Peyer's patch (tissue), 4 donors: ENCODE results near the gene TSN. TPM values are rescaled to one million over a fixed set of nuclear protein-coding genes. Genes with fewer than 3 reads are reported as not detected.
"Not testable (repeated sequence)": the region's sequence is repeated elsewhere in the genome, so short reads cannot be mapped to it uniquely, and the experiment has no call there.

Experiments
- DNase-seq, 3 donors: peaks; one replicate each; pipeline ENCODE4 v3.0.0-alpha.2; 2017 to 2019
- H3K27ac ChIP-seq, 4 donors: fragments of 200-600 bp; sonication (generic); one replicate each; pipeline ENCODE4 v1.5.1; 2016 to 2019
- H3K27me3 ChIP-seq, 2 donors: fragments of 200-600 bp; sonication (generic); one replicate each; pipeline ENCODE4 v1.5.1; 2019
- H3K36me3 ChIP-seq, 3 donors: fragments of 200-600 bp; sonication (generic); one replicate each; pipeline ENCODE4 v1.5.1; 2016 to 2019
- H3K4me1 ChIP-seq, 4 donors: fragments of 200-600 bp; sonication (generic); one replicate each; pipeline ENCODE4 v1.5.1; 2016 to 2019
- H3K4me3 ChIP-seq, 4 donors: fragments of 200-600 bp; sonication (generic); 1 replicate in 3 of 4; 2 replicates in 1 of 4; pipeline ENCODE4 v1.5.1; 2016 to 2019; ENCODE audit warnings: mild to moderate bottlenecking in 1 of 4
- H3K9me3 ChIP-seq, 4 donors: fragments of 200-600 bp; sonication (generic); one replicate each; pipeline ENCODE4 v1.5.1; 2016 to 2019; ENCODE audit warnings: mild to moderate bottlenecking in 1 of 4
- CTCF ChIP-seq, 6 experiments: fragments of 450-650 bp in 4 of 6; fragments of 200-600 bp in 2 of 6; sonication (generic) in 1 of 6; IDR thresholded peaks; one replicate each; pipeline ENCODE4 v1.5.1; 2017 to 2019; ENCODE audit warnings: antibody characterized with exemption in 6 of 6, mild to moderate bottlenecking in 3 of 6, moderate library complexity in 1 of 6
- POLR2A ChIP-seq, 2 donors: fragments of 450-650 bp; IDR thresholded peaks; one replicate each; pipeline ENCODE4 v1.5.1; 2017; ENCODE audit warnings: antibody characterized with exemption in 2 of 2, mild to moderate bottlenecking in 2 of 2, moderate library complexity in 2 of 2
- total RNA-seq, 4 donors: library from RNA; depleted of rRNA; stranded (reverse); fragments of >200 nt; gene quantifications; one replicate each; pipeline ENCODE4 v1.1.0, GENCODE V29; 2016

TSN gene
- total RNA-seq, 4 donors from 2014 or later, result 23.1 to 31.9 (median 30.2) TPM

GRCh38 chr2:121803503-121803902, 48.1 kb downstream of the TSN start:
- H3K4me3 ChIP-seq, result no peak overlapping the region
- H3K36me3 ChIP-seq, result no peaks in the 10 kb centered on the region
- H3K9me3 ChIP-seq, result no peaks in the 10 kb centered on the region
- TF ChIP-seq CTCF (IDR thresholded peaks at IDR 0.05), result no peak
- TF ChIP-seq POLR2A (IDR thresholded peaks at IDR 0.05), result no peak
- H3K27me3 ChIP-seq, result no peaks in the 10 kb centered on the region
- no peak for DNase-seq
- H3K27ac ChIP-seq, result no peak overlapping the region
- no peaks in the 10 kb centered on the region for H3K4me1 ChIP-seq

DNA sequence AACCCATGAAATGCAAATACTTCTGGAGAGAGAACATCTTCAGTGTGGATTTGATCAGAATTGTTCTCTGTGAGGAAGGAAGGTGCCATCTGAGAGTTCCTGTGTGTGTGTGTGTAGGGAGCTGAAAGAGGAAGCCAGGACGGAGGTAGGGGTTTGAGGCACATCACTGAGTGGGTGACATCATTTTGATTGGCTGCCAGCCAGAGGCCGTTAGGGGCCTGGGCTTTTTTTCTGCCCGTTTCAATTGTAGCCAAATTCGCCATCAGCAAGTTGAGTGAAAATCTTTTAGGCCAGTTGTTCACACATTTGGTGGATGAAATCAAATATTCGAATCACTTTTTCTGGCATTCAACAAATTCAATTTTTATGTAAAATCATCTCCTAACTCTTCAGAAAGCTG, 48.9 kb downstream of the TSN start:
- no peak for DNase-seq
- no peaks in the 10 kb centered on the region for H3K36me3 ChIP-seq
- TF ChIP-seq POLR2A (IDR thresholded peaks at IDR 0.05) (no peak), CTCF (IDR thresholded peaks at IDR 0.05) (no peak)
- no peaks in the 10 kb centered on the region for H3K9me3 ChIP-seq
- H3K27me3 ChIP-seq, result no peaks in the 10 kb centered on the region
- no peaks in the 10 kb centered on the region for H3K4me1 ChIP-seq
- no peak overlapping the region for H3K4me3 ChIP-seq
- no peak overlapping the region for H3K27ac ChIP-seq

- no peaks in the 10 kb centered on the region for H3K36me3 ChIP-seq
- TF ChIP-seq POLR2A (IDR thresholded peaks at IDR 0.05) (no peak), CTCF (IDR thresholded peaks at IDR 0.05) (no peak)
- H3K4me3 ChIP-seq, result no peak overlapping the region
- H3K9me3 ChIP-seq, result no peaks in the 10 kb centered on the region
- DNase-seq, result no peak
- H3K27me3 ChIP-seq, result no peaks in the 10 kb centered on the region
- no peak overlapping the region for H3K27ac ChIP-seq
- no peaks in the 10 kb centered on the region for H3K4me1 ChIP-seq
Measured at GRCh38 chr2:121804997-121805765, 49.7 kb downstream of the TSN start.

- no peaks in the 10 kb centered on the region for H3K36me3 ChIP-seq
- no peak for TF ChIP-seq POLR2A (IDR thresholded peaks at IDR 0.05)
- TF ChIP-seq CTCF (IDR thresholded peaks at IDR 0.05), result no peak
- H3K4me1 ChIP-seq, result no peaks in the 10 kb centered on the region
- DNase-seq, result no peak
- no peaks in the 10 kb centered on the region for H3K9me3 ChIP-seq
- H3K4me3 ChIP-seq, result no peak overlapping the region
- H3K27ac ChIP-seq, result no peak overlapping the region
- H3K27me3 ChIP-seq, result no peaks in the 10 kb centered on the region
Measured at GRCh38 chr2:121805766-121806143, 50.3 kb downstream of the TSN start.

DNA sequence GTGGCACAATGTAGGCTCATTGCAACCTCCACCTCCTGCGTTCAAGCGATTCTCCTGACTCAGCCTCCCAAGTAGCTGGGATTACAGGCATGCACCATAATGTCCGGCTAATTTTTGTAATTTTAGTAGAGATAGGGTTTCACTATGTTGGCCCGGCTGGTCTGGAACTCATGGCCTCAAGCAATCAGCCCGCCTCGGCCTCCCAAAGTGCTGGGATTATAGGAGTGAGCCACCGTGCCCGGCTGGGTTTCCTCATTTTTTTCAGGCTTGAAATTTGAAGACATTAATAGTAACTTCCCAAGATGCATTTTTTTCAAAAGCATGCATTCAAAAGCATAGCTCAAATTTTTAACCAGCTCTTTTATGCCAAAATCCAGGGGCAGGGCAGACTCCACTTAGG, 52.3 kb downstream of the TSN start:
- not testable (repeated sequence) for H3K4me1 ChIP-seq, DNase-seq, H3K27me3 ChIP-seq, H3K36me3 ChIP-seq, H3K9me3 ChIP-seq, H3K27ac ChIP-seq, H3K4me3 ChIP-seq

DNA sequence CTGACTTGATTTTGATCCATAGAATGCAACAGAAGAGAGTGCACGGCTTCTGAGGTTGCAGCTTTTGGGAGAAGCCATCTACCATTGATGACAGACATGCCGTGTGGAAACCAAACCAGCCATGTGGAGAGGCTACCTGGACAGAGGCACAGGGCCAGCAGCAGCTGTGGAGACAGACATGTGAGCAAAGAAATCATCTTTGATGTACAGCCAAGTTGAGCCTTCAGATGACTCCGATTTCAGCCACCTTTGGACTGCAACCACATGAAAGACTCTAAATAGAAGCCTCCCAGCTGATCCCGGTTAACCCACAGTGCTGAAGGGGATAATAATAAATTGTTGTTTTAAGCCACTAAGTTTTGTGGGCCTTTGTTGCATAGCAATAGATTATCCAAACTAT, 54.2 kb downstream of the TSN start:
- Histone ChIP-seq H3K4me3 (no peak overlapping the region), H3K27ac (no peak overlapping the region), H3K4me1 (no peaks in the 10 kb centered on the region), H3K36me3 (no peaks in the 10 kb centered on the region), H3K27me3 (no peaks in the 10 kb centered on the region), H3K9me3 (no peaks in the 10 kb centered on the region)
- no peak for DNase-seq
- no peak for TF ChIP-seq CTCF (IDR thresholded peaks at IDR 0.05)
- no peak for TF ChIP-seq POLR2A (IDR thresholded peaks at IDR 0.05)
